ENCODE results near the gene SNX19.
"Not testable (repeated sequence)": the region's sequence is repeated elsewhere in the genome, so short reads cannot be mapped to it uniquely, and the experiment has no call there.

The SNX19 gene

DNA sequence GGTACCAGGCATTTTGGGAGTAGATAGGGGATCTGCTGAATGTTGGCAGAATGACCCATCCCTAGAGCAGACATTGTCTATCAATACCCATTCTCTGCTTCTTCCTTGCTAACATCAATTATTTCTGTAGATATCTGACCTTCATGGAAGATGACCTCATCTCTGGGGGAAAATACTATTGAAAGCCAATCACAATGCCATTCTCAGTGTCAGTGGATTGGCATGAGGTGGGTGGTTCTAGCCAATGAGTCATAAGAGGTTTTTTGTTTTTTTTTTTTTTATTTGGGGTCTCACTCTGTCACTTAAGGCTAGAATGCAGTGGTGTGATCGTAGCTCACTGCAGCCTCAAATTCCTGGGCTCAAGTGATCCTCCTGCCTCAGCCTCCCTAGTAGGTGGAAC, 42.5 kb downstream of the SNX19 start:
- in situ Hi-C loops (cut with HindIII; ENCODE audit: low sequenced_read_pairs): no loop called here

GRCh38 chr11:130872981-130873380, 43.3 kb downstream of the SNX19 start:
- in situ Hi-C loops (cut with HindIII; ENCODE audit: low sequenced_read_pairs): no loop called here

DNA sequence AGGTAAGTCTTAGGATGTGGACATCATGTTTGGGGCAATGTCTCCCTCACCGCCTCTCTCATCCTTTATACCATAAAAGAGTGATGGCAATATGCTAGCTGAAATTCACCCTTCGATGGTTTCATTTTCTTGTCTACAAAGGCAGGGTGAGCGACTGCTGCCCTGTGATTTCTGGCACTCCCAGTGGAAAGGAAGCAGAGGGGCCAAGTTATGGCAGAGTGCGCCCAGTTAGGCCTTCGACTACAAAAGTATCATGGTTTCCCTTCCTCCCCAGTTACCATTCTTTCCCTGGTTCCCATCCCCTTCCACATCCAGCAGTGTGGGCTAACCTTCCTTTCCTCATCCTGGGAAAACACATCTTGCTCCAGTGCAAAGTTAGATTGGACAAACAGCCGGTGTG, 43.8 kb downstream of the SNX19 start:
- in situ Hi-C loops (cut with HindIII; ENCODE audit: low sequenced_read_pairs): no loop called here

- in situ Hi-C loops (cut with HindIII; ENCODE audit: low sequenced_read_pairs): no loop called here
These were observed 44.2 kb downstream of the SNX19 start for GRCh38 chr11:130872102-130872501.

DNA sequence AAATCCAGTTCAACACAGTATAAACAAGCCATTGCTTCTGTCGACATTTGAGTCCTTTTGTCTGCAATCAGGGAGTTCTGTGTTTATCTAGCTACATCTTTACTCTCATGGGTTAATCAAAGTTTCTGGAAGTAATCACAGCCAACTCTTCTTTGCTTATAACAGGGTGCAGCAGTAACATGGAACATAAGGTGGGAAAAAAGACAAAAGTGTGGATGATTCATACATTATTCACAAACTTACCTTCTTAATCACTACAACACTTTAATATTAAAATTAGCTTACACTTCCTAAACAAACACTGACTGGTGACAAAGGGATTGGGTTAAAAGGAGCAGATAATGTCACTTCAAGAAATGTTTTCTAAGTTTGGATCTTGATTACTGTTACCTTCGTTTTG, 44.7 kb downstream of the SNX19 start:
- in situ Hi-C loops (cut with HindIII; ENCODE audit: low sequenced_read_pairs): no loop called here

DNA sequence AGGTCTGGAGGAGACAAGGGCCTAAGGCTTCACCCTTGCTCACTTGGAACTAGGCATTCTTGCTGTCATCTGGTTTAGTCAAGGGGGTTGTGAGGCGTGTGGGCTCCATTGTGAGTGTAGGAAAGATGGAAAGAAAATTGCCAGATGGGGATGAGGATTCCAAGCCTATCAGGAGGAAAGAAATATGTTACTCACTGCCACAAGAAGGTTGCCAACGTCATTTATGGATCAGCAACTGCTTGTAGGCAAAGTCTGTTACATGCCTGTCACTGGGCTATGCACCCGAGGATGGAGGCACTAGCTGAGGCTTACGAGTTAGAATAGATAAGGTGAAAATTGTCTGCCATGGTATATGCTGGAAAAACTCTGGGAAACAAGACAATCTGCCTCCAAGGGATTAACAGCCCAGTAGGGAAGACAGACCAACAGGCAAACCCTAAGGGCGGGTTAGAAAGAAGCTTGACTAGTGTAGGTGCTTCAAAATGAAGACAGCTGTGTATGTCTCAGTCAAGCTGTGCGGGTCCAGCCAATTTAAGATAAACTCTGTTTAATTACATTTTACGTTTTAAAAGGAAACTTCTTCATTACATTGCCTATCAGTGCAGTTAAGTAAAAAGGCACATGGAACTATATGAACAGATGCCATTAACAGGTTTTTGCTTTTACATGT, 47.4 kb downstream of the SNX19 start:
- in situ Hi-C loops (cut with HindIII; ENCODE audit: low sequenced_read_pairs): loop anchor here (5.0 kb wide), 1 partner anchor 442 kb away; the partner anchor contains the start of gene ADAMTS8

GRCh38 chr11:130868086-130868710, 48.1 kb downstream of the SNX19 start:
- in situ Hi-C loops (cut with HindIII; ENCODE audit: low sequenced_read_pairs): loop anchor here (5.0 kb wide), 1 partner anchor 441 kb away; the partner anchor contains the start of gene ADAMTS8

DNA sequence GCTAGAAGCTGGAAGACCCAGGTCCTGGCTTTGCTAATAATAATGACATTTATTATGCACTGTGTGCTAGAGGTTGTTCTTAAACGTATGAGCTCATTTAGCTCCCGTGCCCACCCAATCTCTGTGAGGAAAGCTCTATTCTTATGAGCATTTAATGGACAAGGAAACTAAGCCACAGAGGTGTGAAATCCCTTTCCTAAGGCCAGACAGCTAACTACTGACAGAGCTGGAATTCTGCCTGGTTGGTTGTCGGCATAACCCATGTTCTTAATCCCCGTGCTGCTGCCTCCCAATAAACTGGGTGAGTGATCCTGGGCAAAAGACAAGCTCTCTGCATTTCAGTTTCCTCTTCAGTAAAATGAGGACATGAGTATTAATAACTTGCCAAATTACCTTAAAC, 49.4 kb downstream of the SNX19 start:
- in situ Hi-C loops (cut with HindIII; ENCODE audit: low sequenced_read_pairs): loop anchor here (5.0 kb wide), 1 partner anchor 440 kb away; the partner anchor contains the start of gene ADAMTS8

DNA sequence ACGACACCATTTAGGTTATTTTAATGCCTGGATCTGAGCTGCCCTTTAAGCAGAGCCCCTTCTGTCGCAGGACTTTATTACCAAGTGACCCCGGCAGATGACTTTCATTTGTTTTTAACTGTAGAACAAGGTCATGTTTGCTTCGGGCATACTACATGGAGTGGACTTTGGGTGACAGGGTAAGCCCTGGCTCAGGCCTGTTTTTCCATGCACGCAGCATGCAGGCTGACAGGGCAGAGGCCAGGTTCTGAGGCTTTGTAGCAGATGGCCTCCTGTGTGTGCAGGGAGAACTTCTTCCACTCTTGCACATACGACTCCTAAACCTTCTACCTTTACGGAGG, 50.5 kb downstream of the SNX19 start:
- in situ Hi-C loops (cut with HindIII; ENCODE audit: low sequenced_read_pairs): loop anchor here (5.0 kb wide), 1 partner anchor 438 kb away; the partner anchor contains the start of gene ADAMTS8

DNA sequence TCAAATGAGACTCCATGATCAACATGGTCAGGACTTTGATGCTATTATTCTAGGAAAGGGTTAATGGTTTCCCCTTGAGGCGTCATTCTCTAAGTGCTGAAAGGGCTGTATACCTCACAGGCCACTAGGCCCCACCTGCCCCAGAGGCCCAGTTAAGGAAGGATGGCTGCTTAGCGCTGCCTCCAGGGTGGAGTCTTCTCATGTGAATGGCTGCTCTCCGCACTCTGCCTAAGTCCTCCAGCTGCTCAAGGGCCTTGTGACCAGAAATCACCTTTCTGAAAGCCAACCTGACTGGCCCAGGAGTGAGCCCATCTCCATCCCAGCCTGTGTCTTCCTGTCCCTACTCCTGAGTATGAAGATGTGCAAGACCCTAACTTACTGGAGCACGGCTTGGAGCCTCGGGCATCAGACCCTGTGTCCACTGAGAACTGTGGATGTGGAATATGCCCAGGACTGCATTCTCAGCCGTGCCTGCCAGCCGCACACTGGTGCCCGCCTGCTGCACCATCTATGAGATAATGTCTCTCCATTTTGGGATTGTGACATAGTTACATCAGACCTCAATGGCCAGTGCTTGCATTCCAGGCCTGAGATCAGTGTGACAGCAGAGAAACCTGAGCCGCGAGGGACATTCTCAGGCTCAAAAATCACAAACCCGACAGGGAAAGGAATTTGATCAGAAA, 51.0 kb downstream of the SNX19 start:
- in situ Hi-C loops (cut with HindIII; ENCODE audit: low sequenced_read_pairs): loop anchor here (5.0 kb wide), 1 partner anchor 438 kb away; the partner anchor contains the start of gene ADAMTS8

DNA sequence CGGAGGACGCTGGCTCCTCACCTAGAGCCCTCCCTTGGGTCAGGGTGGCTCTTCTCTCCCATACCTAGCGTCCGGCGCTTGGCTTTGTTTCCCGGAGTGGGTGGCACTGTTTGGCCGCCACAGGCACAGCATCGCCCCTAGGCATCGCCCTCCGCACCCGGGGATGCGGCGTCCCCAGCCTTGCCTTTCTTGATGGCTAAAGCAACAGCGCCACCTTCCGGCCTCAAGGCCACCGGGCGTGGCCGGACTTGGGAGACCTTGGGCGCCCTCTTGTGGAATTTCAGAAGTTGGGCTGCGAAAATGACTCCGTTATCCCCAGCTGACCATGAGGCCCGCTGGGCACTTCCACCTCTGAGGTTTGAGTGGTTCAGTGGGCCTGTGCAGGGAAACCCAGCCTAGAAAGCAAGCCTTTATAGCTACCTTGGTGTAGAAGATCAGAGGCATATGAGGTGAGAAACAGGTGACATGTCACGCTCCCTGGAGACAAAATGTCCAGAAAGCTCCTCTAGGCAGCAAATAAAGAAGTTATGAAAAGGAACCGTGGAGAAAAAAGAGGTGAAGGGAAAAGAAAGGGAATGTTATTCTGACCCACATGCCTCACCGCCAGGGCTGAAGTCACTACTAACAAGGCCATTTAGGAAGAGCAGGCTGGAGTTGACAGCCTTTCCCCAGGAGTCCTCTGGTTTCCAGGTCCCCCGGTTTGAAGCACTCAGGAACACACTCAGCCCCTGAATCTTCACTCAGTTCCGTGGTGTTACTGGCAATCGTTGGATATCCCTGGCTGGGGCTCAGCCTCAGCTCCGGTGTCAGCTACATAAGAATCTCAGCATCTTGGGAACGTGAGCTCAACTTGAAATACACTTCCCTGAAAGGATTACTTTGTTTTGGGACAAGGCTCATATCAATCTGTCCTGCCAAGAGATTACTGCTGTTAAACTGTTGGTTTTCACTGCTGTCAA, 54.1 kb downstream of the SNX19 start:
- in situ Hi-C loops (cut with HindIII; ENCODE audit: low sequenced_read_pairs): no loop called here

- in situ Hi-C loops (cut with HindIII; ENCODE audit: low sequenced_read_pairs): no loop called here
These were observed 55.0 kb downstream of the SNX19 start for GRCh38 chr11:130861283-130861682.

- in situ Hi-C loops (cut with HindIII; ENCODE audit: low sequenced_read_pairs): no loop called here
These were observed 56.4 kb downstream of the SNX19 start for GRCh38 chr11:130859886-130860285.

DNA sequence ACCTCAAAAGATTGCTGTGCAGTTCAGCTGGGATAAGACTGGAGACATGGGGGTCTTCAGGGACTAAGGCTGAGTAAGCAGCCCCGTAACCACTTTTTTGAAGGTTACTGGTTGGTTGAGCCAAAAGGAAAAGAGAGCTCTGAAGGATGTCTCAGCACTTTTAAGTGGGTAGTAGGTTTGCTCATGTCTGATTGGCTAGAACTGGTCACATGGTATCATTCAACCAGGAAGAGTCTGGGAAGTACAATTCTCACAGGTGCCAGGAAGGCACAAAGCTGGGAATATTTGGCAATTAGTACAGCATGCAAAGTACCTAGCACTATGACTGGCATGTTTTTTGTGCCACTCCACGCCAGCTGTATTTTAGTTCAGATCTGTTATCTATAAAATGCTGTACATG, 58.1 kb downstream of the SNX19 start:
- in situ Hi-C loops (cut with HindIII; ENCODE audit: low sequenced_read_pairs): no loop called here

DNA sequence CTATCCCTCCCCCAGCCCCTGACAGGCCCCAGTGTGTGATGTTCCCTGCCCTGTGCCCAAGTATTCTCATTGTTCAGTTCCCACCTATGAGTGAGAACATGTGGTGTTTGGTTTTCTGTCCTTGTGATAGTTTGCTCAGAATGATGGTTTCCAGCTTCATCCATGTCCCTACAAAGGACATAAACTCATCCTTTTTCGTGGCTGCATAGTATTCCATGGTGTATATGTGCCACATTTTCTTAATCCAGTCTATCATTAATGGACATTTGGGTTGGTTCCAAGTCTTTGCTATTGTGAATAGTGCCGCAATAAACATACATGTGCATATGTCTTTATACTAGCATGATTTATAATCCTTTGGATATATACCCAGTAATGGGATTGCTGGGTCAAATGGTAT, 60.6 kb downstream of the SNX19 start:
- in situ Hi-C loops (cut with HindIII; ENCODE audit: low sequenced_read_pairs): not testable (repeated sequence)

GRCh38 chr11:130854483-130854882, 61.8 kb downstream of the SNX19 start:
- in situ Hi-C loops (cut with HindIII; ENCODE audit: low sequenced_read_pairs): no loop called here

DNA sequence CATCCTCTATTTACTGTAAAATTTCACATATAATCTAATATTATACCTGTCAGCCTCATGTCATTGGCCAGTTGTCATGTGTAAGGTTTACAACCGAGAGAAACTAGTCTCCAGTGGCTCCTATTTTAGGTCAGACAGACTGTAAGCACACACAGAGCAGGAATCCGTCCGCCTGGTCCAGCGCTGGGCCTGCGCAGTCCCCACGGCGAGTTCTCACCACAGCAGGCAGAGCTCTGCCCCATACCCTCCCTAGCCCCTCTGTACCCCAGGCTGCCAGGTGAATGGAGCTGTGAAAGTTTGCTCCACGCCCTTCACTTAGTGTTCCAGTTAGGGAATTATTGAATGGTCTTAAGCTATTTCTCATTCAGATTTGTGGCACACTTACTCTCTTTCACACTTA, 63.7 kb downstream of the SNX19 start:
- in situ Hi-C loops (cut with HindIII; ENCODE audit: low sequenced_read_pairs): no loop called here

GRCh38 chr11:130850185-130850944, 65.9 kb downstream of the SNX19 start:
- in situ Hi-C loops (cut with HindIII; ENCODE audit: low sequenced_read_pairs): no loop called here

DNA sequence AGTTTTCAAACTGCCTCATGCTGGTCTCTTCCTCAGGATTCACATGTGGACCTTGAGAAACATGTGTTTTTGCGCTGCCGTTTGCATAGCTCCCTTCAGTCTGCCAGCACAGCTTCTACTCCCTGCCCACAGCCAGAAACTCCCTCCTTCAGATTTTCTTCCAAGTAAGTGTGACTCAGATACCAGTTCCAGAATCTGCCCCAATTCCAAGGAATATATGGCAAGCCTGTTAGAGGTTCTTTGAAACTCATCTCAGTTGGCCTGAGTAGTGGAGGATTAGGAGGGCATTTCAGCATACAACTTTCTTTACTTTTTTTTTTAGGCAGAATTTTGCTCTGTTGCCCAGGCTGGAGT, 67.1 kb downstream of the SNX19 start:
- in situ Hi-C loops (cut with HindIII; ENCODE audit: low sequenced_read_pairs): no loop called here
